Measurements from ENCODE around the gene TCF3. TPM values are rescaled to one million over a fixed set of nuclear protein-coding genes. Genes with fewer than 3 reads are reported as not detected.

TCF3 gene
- total RNA-seq, 1 experiment from 2014 or later = 208 TPM

DNA sequence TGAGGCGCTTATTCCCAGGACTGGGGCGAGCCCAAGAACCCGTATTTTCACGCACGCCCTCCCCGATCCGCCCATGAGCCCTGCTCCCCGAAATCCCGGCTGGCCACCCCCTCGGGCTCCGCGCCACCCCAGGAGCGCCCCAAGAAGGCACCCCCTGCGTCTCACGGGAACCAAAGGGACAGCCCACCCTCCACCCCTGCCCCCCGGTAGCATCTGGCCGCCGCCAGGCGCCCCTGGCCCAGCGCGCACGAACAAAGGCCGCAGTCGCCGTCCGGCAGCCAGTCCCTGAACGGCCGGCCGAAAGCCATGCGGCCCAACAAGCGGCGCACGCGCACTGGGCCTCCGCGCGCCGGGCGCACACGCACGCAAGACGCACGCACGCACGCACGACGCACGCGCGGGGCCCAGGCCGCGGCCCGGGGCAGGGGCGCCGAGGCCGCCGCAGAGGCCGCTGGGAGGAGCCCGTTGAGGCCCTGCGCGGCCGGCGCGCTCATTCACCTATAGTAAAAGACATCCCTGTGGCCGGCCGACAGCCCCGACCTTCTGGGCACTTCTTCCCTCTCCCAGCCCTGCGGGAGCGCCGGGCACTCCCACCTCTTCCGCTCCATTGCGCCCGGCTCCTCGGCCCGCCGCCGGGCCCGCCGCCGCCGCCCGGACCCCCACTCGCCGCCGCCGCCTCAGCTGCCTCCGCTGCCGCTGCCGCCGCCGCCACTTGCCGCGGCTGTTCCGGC, 60.2 kb downstream of the TCF3 start (continued):
- TF ChIP-seq CBX3 (IDR thresholded peaks at IDR 0.05; ENCODE audit: low read depth) (no peak), EZH2phosphoT487 (IDR thresholded peaks at IDR 0.05; ENCODE audit: borderline replicate concordance) (no peak), POLR2AphosphoS5 (IDR thresholded peaks at IDR 0.05; ENCODE audit: low read depth, low read length) (peak; percentile 98), FOSL1 (IDR thresholded peaks at IDR 0.05; ENCODE audit: low read depth) (no peak)

DNA sequence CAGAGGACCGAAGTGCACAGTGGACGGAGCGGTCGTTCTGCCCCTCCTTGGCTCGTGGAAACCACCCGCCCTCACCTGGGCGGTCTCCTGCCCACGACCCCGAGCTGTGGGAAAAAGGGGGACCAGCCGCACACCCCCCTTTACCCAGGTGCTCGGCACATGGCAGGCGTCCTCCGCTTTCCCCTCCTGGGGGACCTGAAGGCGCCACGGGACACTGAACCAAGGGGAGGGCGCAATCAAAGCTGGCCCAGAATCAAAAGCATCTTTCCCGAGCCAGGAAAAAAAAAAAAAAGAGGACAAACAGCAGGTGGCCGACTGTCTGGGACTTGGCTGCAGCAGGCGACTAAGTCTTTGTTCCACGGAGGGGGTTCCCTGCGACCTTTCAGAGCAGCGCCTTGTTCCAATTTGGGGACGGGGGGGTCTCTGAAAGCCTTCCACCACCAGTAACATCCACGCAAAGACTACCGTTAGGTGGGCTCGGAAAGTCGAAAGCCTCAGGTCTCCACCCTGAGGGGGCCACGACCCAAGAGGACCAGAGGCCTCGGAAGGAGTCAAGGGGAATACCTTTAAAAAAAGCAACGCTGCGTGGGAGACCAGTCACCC, 60.9 kb downstream of the TCF3 start:
- TF ChIP-seq, protein P1, sequence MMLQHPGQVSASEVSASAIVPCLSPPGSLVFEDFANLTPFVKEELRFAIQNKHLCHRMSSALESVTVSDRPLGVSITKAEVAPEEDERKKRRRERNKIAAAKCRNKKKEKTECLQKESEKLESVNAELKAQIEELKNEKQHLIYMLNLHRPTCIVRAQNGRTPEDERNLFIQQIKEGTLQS (IDR thresholded peaks at IDR 0.05) = no peak
- TF ChIP-seq POLR2A (IDR thresholded peaks at IDR 0.05; ENCODE audit: borderline replicate concordance, extremely low read depth, insufficient read depth, insufficient read length) (no peak), ZNF274 (IDR thresholded peaks at IDR 0.05; ENCODE audit: low read depth, low read length) (no peak), ZFX (IDR thresholded peaks at IDR 0.05) (no peak), TCF7L2 (IDR thresholded peaks at IDR 0.05; ENCODE audit: borderline replicate concordance, extremely low read depth, insufficient read depth, insufficient read length) (no peak)
- TF ChIP-seq, protein P2, sequence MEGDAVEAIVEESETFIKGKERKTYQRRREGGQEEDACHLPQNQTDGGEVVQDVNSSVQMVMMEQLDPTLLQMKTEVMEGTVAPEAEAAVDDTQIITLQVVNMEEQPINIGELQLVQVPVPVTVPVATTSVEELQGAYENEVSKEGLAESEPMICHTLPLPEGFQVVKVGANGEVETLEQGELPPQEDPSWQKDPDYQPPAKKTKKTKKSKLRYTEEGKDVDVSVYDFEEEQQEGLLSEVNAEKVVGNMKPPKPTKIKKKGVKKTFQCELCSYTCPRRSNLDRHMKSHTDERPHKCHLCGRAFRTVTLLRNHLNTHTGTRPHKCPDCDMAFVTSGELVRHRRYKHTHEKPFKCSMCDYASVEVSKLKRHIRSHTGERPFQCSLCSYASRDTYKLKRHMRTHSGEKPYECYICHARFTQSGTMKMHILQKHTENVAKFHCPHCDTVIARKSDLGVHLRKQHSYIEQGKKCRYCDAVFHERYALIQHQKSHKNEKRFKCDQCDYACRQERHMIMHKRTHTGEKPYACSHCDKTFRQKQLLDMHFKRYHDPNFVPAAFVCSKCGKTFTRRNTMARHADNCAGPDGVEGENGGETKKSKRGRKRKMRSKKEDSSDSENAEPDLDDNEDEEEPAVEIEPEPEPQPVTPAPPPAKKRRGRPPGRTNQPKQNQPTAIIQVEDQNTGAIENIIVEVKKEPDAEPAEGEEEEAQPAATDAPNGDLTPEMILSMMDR (IDR thresholded peaks at IDR 0.05 in 2 of 3, conservative IDR thresholded peaks at IDR 0.05 in 1 of 3; ENCODE audit: borderline replicate concordance in 1 of 3, insufficient read depth in 1 of 3, low read depth in 2 of 3, low read length in 2 of 3) = no peak
- TF ChIP-seq, protein P3, sequence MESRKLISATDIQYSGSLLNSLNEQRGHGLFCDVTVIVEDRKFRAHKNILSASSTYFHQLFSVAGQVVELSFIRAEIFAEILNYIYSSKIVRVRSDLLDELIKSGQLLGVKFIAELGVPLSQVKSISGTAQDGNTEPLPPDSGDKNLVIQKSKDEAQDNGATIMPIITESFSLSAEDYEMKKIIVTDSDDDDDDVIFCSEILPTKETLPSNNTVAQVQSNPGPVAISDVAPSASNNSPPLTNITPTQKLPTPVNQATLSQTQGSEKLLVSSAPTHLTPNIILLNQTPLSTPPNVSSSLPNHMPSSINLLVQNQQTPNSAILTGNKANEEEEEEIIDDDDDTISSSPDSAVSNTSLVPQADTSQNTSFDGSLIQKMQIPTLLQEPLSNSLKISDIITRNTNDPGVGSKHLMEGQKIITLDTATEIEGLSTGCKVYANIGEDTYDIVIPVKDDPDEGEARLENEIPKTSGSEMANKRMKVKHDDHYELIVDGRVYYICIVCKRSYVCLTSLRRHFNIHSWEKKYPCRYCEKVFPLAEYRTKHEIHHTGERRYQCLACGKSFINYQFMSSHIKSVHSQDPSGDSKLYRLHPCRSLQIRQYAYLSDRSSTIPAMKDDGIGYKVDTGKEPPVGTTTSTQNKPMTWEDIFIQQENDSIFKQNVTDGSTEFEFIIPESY (IDR thresholded peaks at IDR 0.05; ENCODE audit: extremely low read depth, insufficient replicate concordance, low read length) = no peak
- TF ChIP-seq, protein P4, sequence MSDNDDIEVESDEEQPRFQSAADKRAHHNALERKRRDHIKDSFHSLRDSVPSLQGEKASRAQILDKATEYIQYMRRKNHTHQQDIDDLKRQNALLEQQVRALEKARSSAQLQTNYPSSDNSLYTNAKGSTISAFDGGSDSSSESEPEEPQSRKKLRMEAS (IDR thresholded peaks at IDR 0.05) = no peak
- Histone ChIP-seq H3K4me3 (replicated peaks in 1 of 2; ENCODE audit: low read depth in 1 of 2, low read length in 2 of 2) (peak overlapping the region; percentile 87 to 96), H3K4me2 (ENCODE audit: low read length) (peak overlapping the region; percentile 90), H3K4me1 (ENCODE audit: control insufficient read depth in 1 of 2, insufficient read depth in 2 of 2, low read length in 2 of 2) (peaks cover 29 to 56% of the 10 kb centered on the region in 2 experiments), H3K27me3 (ENCODE audit: insufficient read depth, low read length) (no peaks in the 10 kb centered on the region), H3K36me3 (ENCODE audit: control insufficient read depth in 1 of 2, insufficient read depth in 2 of 2, low read length in 2 of 2) (0 out of 4 replicates have a peak, but pooled peaks cover 0 to 5% of the 10 kb centered on the region in 2 experiments), H2AFZ (ENCODE audit: low read depth, low read length, poor library complexity, severe bottlenecking) (no peak overlapping the region), H3K27ac (ENCODE audit: low read depth, low read length) (peak overlapping the region; percentile 100), H3K9ac (ENCODE audit: low read length) (peak overlapping the region; percentile 98), H3K9me3 (ENCODE audit: control insufficient read depth in 1 of 2, insufficient read depth in 1 of 2, low read depth in 1 of 2, low read length in 2 of 2) (no peaks in the 10 kb centered on the region), H4K20me1 (ENCODE audit: insufficient read depth) (no peaks in the 10 kb centered on the region), H3K79me2 (ENCODE audit: insufficient read depth, low read length) (peaks cover 50% of the 10 kb centered on the region), H3K9me2 (ENCODE audit: insufficient read depth) (no peaks in the 10 kb centered on the region)
- TSS peak; percentile 80 for BruUV-seq (replicated peaks)
- ChIA-PET POLR2A (interaction anchor here (1.2 kb wide), 1 partner anchor 14 kb away, joined by 3 read pairs; no protein-coding TSS in a partner anchor), CTCF (interaction anchor here (1.4 kb wide), 1 partner anchor 45 kb away, joined by 5 read pairs; no protein-coding TSS in a partner anchor), RAD21 (ENCODE audit: low non-redundant PET in 1 of 2, low total read pairs in 2 of 2, uncharacterized antibody in 2 of 2, unreplicated experiment in 2 of 2) (no interaction called here)
- no peak for DNase-seq (ENCODE audit: low read depth, low spot score)
- 0 out of 2 replicates have a peak, but pooled peaks have one; percentile 0 for ATAC-seq
- intact Hi-C loops (cut with micrococcal nuclease) = no loop called here

Data from HCT116 (cell line).